Osteoblast (primary cell): Measurements from ENCODE around the gene TPSB2. TPM values are rescaled to one million over a fixed set of nuclear protein-coding genes. Genes with fewer than 3 reads are reported as not detected.

ENCODE experiments used
- DNase-seq: peaks from one replicate; pipeline ENCODE4 v3.0.0; 2011; ENCODE audit warnings: low spot score, mixed read lengths; ENCODE audit not compliant: insufficient read length; ENCODE audit errors: missing footprints
- H2AFZ ChIP-seq: 2 replicates; pipeline ENCODE4 v1.6.0; 2011; ENCODE audit warnings: mild to moderate bottlenecking, low read length
- H3K27ac ChIP-seq: 2 replicates; pipeline ENCODE4 v1.5.1; 2011; ENCODE audit warnings: mild to moderate bottlenecking, low read depth, low read length, moderate library complexity
- H3K27me3 ChIP-seq: 2 replicates; pipeline ENCODE4 v1.6.0; 2012; ENCODE audit warnings: mild to moderate bottlenecking, control low read depth, inconsistent platforms, low read length, moderate library complexity; ENCODE audit not compliant: insufficient read depth
- H3K36me3 ChIP-seq: 2 replicates; pipeline ENCODE4 v1.5.1; 2011; ENCODE audit warnings: mild to moderate bottlenecking, low read length, control low read depth, moderate library complexity; ENCODE audit not compliant: insufficient read depth
- H3K4me1 ChIP-seq: 2 replicates; pipeline ENCODE4 v1.5.1; 2011; ENCODE audit warnings: mild to moderate bottlenecking, low read length, control low read depth, moderate library complexity; ENCODE audit not compliant: insufficient read depth
- H3K4me2 ChIP-seq: 2 replicates; pipeline ENCODE4 v1.6.0; 2011; ENCODE audit warnings: mild to moderate bottlenecking, low read length; ENCODE audit not compliant: insufficient read depth
- H3K4me3 ChIP-seq: fragments of 200-600 bp; sonication (generic); 3 replicates; pipeline ENCODE4 v1.5.1; 2012; ENCODE audit warnings: mild to moderate bottlenecking, low read length, inconsistent platforms; ENCODE audit not compliant: insufficient read depth
- H3K79me2 ChIP-seq: 2 replicates; pipeline ENCODE4 v1.6.0; 2012; ENCODE audit warnings: mild to moderate bottlenecking, low read length, control low read depth, inconsistent platforms; ENCODE audit not compliant: insufficient read depth
- H3K9me3 ChIP-seq: 2 replicates; pipeline ENCODE4 v1.5.1; 2011; ENCODE audit warnings: low read depth, low read length, control low read depth
- H4K20me1 ChIP-seq: 2 replicates; pipeline ENCODE4 v1.6.0; 2012; ENCODE audit warnings: mild to moderate bottlenecking, low read length, control low read depth; ENCODE audit not compliant: insufficient read depth
- total RNA-seq: library from RNA; depleted of rRNA; stranded (reverse); fragments of >200 nt; gene quantifications from 2 replicates; pipeline ENCODE4 v1.2.3, GENCODE V29; 2012
- TF ChIP-seq, protein P1 (sequence below): IDR thresholded peaks from 2 replicates; pipeline ENCODE4 v1.5.1; 2011; ENCODE audit warnings: mild to moderate bottlenecking, low read depth, low read length, moderate library complexity; ENCODE audit errors: extremely low read depth

The TPSB2 gene
- total RNA-seq, 1 donor: not detected

DNA sequence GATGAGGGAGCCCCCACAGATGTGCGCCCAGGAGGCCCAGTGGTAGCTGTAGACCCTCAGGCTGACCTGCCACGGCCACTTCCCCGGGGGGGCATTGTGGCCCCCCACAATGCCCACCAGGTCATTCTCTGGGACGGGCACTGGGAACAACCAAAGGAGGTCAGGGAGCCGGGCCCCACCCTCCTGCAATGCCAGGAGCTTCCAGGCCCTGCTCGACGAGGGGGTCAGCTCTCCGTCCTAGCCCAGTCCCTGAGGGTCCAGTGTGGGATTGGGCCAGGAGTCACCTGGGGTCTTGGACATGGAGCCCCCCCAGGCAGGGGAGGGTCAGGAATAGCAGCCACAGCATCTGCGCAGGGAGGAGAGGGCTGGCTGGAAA lies 32.9 kb upstream of the TPSB2 start:
- TF ChIP-seq, protein P1, sequence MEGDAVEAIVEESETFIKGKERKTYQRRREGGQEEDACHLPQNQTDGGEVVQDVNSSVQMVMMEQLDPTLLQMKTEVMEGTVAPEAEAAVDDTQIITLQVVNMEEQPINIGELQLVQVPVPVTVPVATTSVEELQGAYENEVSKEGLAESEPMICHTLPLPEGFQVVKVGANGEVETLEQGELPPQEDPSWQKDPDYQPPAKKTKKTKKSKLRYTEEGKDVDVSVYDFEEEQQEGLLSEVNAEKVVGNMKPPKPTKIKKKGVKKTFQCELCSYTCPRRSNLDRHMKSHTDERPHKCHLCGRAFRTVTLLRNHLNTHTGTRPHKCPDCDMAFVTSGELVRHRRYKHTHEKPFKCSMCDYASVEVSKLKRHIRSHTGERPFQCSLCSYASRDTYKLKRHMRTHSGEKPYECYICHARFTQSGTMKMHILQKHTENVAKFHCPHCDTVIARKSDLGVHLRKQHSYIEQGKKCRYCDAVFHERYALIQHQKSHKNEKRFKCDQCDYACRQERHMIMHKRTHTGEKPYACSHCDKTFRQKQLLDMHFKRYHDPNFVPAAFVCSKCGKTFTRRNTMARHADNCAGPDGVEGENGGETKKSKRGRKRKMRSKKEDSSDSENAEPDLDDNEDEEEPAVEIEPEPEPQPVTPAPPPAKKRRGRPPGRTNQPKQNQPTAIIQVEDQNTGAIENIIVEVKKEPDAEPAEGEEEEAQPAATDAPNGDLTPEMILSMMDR: no peak
- Histone ChIP-seq H3K36me3 (no peaks in the 10 kb centered on the region), H3K79me2 (no peaks in the 10 kb centered on the region), H3K9me3 (no peaks in the 10 kb centered on the region), H4K20me1 (peaks cover 4% of the 10 kb centered on the region), H3K4me2 (no peak overlapping the region), H3K4me1 (no peaks in the 10 kb centered on the region), H3K4me3 (no peak overlapping the region), H3K27me3 (peaks cover 29% of the 10 kb centered on the region), H3K27ac (no peak overlapping the region), H2AFZ (no peak overlapping the region)
- no peak for DNase-seq

DNA sequence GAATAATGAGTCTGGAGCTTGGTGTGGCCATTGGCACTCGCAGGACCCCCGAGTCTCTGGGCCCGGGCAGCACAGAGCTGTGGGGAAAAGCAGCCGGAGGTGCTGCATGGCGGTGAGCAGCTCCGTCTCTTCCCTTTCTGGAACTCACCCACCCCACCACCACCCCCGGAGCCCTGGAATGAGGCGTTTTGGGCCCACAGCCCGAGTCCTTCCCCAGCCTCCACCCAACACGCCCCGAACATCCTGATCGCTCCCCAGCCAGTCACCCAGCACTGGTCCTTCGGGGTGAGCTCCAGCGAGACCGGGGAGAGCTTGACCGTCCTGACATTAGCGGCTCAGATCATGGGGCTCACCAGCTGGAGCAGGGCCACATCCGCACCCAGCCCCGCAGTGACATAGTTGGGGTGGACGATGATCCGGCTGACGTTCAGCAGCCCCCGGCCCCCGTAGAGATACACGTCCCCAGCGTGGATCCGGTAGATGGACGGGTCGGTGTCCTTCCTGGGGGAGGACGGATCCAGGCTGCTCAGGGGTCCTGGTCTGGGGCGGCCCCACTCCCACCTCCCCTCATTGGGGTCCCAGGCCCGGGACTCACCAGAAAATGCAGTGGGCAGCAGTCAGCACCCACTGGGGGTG lies 32.3 kb upstream of the TPSB2 start:
- no peak overlapping the region for H3K4me3 ChIP-seq
- H3K27me3 ChIP-seq: peaks cover 29% of the 10 kb centered on the region
- no peaks in the 10 kb centered on the region for H3K79me2 ChIP-seq
- H2AFZ ChIP-seq: no peak overlapping the region
- no peaks in the 10 kb centered on the region for H3K4me1 ChIP-seq
- H3K4me2 ChIP-seq: no peak overlapping the region
- no peaks in the 10 kb centered on the region for H3K36me3 ChIP-seq
- TF ChIP-seq, protein P1: no peak
- H4K20me1 ChIP-seq: peaks cover 4% of the 10 kb centered on the region
- no peak for DNase-seq
- no peaks in the 10 kb centered on the region for H3K9me3 ChIP-seq
- no peak overlapping the region for H3K27ac ChIP-seq

DNA sequence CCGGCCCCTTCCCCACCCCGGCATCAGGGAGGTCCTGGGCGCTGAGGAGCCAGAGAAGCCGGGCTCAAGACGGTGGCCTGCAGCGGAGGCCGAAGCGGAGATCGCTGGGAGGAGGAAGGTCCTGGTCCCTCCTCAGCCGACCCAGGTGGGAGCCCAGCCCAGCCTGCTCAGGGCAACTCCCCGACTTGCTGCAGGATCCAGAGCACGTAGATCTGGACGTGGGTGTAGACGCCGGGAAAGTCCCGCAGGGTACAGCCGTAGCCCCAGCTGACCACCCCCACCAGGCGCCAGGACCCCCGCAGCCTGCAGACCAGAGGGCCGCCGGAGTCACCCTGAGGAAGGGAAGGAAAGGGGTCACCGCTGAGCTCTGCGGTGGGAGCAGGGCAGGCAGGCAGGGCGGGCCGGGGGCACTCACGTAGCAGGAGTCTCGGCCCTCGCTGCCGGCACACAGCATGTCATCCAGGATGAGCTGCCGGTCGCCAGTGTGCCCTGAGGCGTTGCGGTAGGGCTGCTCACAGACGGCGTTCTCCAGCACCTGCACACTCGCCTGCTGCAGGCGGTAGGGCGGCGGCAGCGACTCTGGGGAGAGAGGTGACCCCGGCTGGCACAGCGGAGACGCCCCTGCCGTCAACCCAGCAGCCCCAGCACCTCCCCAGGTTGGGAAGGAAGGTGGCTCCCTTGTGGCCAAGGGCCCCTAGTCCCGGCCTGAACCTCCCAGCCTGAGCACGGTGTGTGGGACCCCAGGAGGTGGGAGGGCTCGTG lies 31.3 kb upstream of the TPSB2 start:
- H3K36me3 ChIP-seq: no peaks in the 10 kb centered on the region
- H4K20me1 ChIP-seq: peaks cover 4% of the 10 kb centered on the region
- TF ChIP-seq, protein P1: no peak
- H3K4me2 ChIP-seq: no peak overlapping the region
- H3K4me1 ChIP-seq: no peaks in the 10 kb centered on the region
- no peak overlapping the region for H2AFZ ChIP-seq
- no peak overlapping the region for H3K4me3 ChIP-seq
- H3K27ac ChIP-seq: no peak overlapping the region
- DNase-seq: no peak
- no peaks in the 10 kb centered on the region for H3K79me2 ChIP-seq
- no peaks in the 10 kb centered on the region for H3K9me3 ChIP-seq
- peaks cover 29% of the 10 kb centered on the region for H3K27me3 ChIP-seq

DNA sequence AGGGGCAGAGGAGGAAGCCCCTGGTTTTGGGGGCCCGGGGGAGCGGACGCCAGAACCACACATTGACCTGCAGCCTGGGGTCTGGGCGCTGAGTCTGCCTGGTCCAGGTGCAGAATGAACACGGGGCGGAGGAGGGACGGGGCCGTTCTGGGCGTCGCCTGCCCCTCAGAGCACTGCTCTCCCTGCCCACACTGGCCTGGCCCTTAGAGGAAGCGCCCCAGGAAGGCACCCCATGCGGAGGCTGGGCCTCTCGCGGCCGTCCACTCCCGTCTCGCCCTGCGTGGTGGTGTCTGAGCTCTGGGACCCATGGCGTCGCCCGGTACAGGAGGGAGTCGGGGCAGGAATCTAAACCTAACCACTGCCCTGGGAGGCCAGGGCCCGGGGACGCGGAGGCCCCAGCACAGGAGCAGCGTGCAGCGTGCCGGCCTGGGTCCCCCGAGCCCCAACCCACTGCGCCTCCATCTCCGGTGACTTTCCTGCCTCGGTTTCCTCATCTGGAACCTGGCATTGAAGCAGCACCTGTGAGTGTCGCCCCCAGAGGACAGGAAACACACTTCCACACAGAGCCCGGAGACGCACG lies 30.2 kb upstream of the TPSB2 start:
- Histone ChIP-seq H2AFZ (no peak overlapping the region), H3K27ac (no peak overlapping the region), H3K4me3 (no peak overlapping the region), H3K4me1 (no peaks in the 10 kb centered on the region), H3K79me2 (no peaks in the 10 kb centered on the region), H3K4me2 (no peak overlapping the region), H4K20me1 (peaks cover 4% of the 10 kb centered on the region), H3K36me3 (no peaks in the 10 kb centered on the region), H3K27me3 (peaks cover 29% of the 10 kb centered on the region), H3K9me3 (no peaks in the 10 kb centered on the region)
- TF ChIP-seq, protein P1: no peak
- DNase-seq: no peak
